IMR-90 (cell line): ENCODE results near the gene DPYD. TPM values are rescaled to one million over a fixed set of nuclear protein-coding genes. Genes with fewer than 3 reads are reported as not detected.

Experiments
- ATAC-seq: fragments of 200-7000 bp; cut with Tn5 transposase; 2 replicates; pipeline ENCODE4 v1.9.1; 2020; ENCODE audit warnings: low read depth, mild to moderate bottlenecking, moderate library complexity
- BruUV-seq: library from RNA; stranded (reverse); fragments of 400-500 nt; replicated peaks from 2 replicates; lab custom pipeline; 2021; lab: Mats Ljungman, UMichigan
- CTCF ChIA-PET: fragments of 300-600 bp; formaldehyde crosslinking; extraction: SDS; loops from one replicate; lab custom pipeline; 2021; ENCODE audit warnings: antibody characterized with exemption; lab: Yijun Ruan, JAX
- POLR2A ChIA-PET: fragments of 300-600 bp; sonication (Branson Sonifier 250); formaldehyde crosslinking; loops from one replicate; lab custom pipeline; 2022; ENCODE audit warnings: antibody characterized with exemption; ENCODE audit not compliant: unreplicated experiment; lab: Charles Lee
- DNase-seq: peaks from one replicate; pipeline ENCODE4 v3.0.0; 2013
- H2AFZ ChIP-seq: replicated peaks from 2 replicates; pipeline ENCODE3; 2013; ENCODE audit warnings: low read length, mild to moderate bottlenecking; ENCODE audit not compliant: poor library complexity
- H2AK5ac ChIP-seq: 2 replicates; pipeline ENCODE4 v1.6.1; 2013; ENCODE audit warnings: low read depth, low read length, inconsistent platforms
- H2AK9ac ChIP-seq: replicated peaks from 2 replicates; pipeline ENCODE3; 2013; ENCODE audit warnings: mild to moderate bottlenecking, low read depth, low read length, moderate library complexity; ENCODE audit not compliant: poor library complexity
- H2BK120ac ChIP-seq: 2 replicates; pipeline ENCODE4 v1.6.1; 2013; ENCODE audit warnings: low read depth, low read length, inconsistent platforms
- H2BK15ac ChIP-seq: 3 replicates; pipeline ENCODE4 v1.6.1; 2013; ENCODE audit warnings: low read depth, low read length, inconsistent platforms
- H2BK20ac ChIP-seq: 2 replicates; pipeline ENCODE4 v1.6.1; 2013; ENCODE audit warnings: low read depth, mild to moderate bottlenecking, inconsistent platforms, low read length, moderate library complexity
- H2BK5ac ChIP-seq: 2 replicates; pipeline ENCODE4 v1.6.1; 2013; ENCODE audit warnings: mild to moderate bottlenecking, low read depth, low read length, inconsistent platforms; ENCODE audit not compliant: poor library complexity, severe bottlenecking
- H3K14ac ChIP-seq: replicated peaks from 2 replicates; pipeline ENCODE4 v1.6.1; 2013; ENCODE audit warnings: low read depth, low read length, inconsistent platforms
- H3K18ac ChIP-seq: 2 replicates; pipeline ENCODE4 v1.6.1; 2013; ENCODE audit warnings: low read depth, low read length, control low read depth
- H3K23ac ChIP-seq: 2 replicates; pipeline ENCODE4 v1.6.1; 2013; ENCODE audit warnings: low read depth, low read length, inconsistent platforms
- H3K27ac ChIP-seq: 2 replicates; pipeline ENCODE4 v1.5.1; 2013; ENCODE audit warnings: mild to moderate bottlenecking, control low read depth, low read length; ENCODE audit not compliant: insufficient read depth
- H3K27me3 ChIP-seq: 2 replicates; pipeline ENCODE4 v1.6.1; 2013; ENCODE audit warnings: low read length; ENCODE audit not compliant: control insufficient read depth, insufficient read depth
- H3K36me3 ChIP-seq: 2 replicates; pipeline ENCODE4 v1.6.1; 2013; ENCODE audit warnings: low read length, mixed read lengths; ENCODE audit not compliant: control insufficient read depth, insufficient read depth
- H3K4ac ChIP-seq: 2 replicates; pipeline ENCODE4 v1.6.1; 2013; ENCODE audit warnings: low read depth, low read length, inconsistent platforms
- H3K4me1 ChIP-seq: 2 replicates; pipeline ENCODE4 v1.6.1; 2013; ENCODE audit warnings: low read length, mixed read lengths; ENCODE audit not compliant: control insufficient read depth, insufficient read depth
- H3K4me2 ChIP-seq: 2 replicates; pipeline ENCODE4 v1.6.1; 2013; ENCODE audit warnings: low read depth, mild to moderate bottlenecking, control low read depth, low read length, moderate library complexity
- H3K4me3 ChIP-seq: 2 replicates; pipeline ENCODE4 v1.5.1; 2013; ENCODE audit warnings: low read depth, mild to moderate bottlenecking, control low read depth, low read length, moderate library complexity; ENCODE audit not compliant: insufficient read depth
- H3K56ac ChIP-seq: 2 replicates; pipeline ENCODE4 v1.6.1; 2013; ENCODE audit warnings: low read length, inconsistent platforms; ENCODE audit not compliant: insufficient read depth; ENCODE audit errors: extremely low read depth
- H3K79me1 ChIP-seq, 2 experiments: 2 replicates each; pipeline ENCODE4 v1.6.1; 2013; ENCODE audit warnings: low read length in 2 of 2, inconsistent platforms in 1 of 2, low read depth in 1 of 2
- H3K9ac ChIP-seq: 2 replicates; pipeline ENCODE4 v1.6.1; 2013; ENCODE audit warnings: low read depth, low read length, control low read depth
- H3K9me1 ChIP-seq: 2 replicates; pipeline ENCODE4 v1.6.1; 2013; ENCODE audit warnings: low read length, inconsistent platforms; ENCODE audit not compliant: insufficient read depth
- H3K9me3 ChIP-seq: 2 replicates; pipeline ENCODE4 v1.6.1; 2013; ENCODE audit warnings: low read length; ENCODE audit not compliant: control insufficient read depth, insufficient read depth
- H4K20me1 ChIP-seq: 2 replicates; pipeline ENCODE4 v1.6.1; 2013; ENCODE audit warnings: low read length, inconsistent platforms; ENCODE audit not compliant: insufficient read depth
- H4K5ac ChIP-seq: 2 replicates; pipeline ENCODE4 v1.6.1; 2013; ENCODE audit warnings: mild to moderate bottlenecking, low read depth, low read length, control low read depth
- H4K8ac ChIP-seq, 2 experiments: 2 replicates each; pipeline ENCODE4 v1.6.1; 2013; ENCODE audit warnings: low read depth in 2 of 2, low read length in 2 of 2, control low read depth in 1 of 2, inconsistent platforms in 1 of 2
- H4K91ac ChIP-seq: 2 replicates; pipeline ENCODE4 v1.6.1; 2013; ENCODE audit warnings: low read depth, low read length, inconsistent platforms; ENCODE audit not compliant: insufficient read depth
- BHLHE40 ChIP-seq: fragments of 150-350 bp; IDR thresholded peaks from 2 replicates; pipeline ENCODE4 v1.6.1; 2016; ENCODE audit warnings: mild to moderate bottlenecking, low read depth, low read length
- CEBPB ChIP-seq: IDR thresholded peaks from 2 replicates; pipeline ENCODE4 v1.6.1; 2012; ENCODE audit warnings: low read depth, low read length, improper control_type of control experiment
- CHD1 ChIP-seq: IDR thresholded peaks from 2 replicates; pipeline ENCODE4 v1.6.1; 2012; ENCODE audit warnings: low read depth, low read length, improper control_type of control experiment
- ELK1 ChIP-seq: fragments of 150-350 bp; IDR thresholded peaks from 2 replicates; pipeline ENCODE4 v1.6.1; 2016; ENCODE audit warnings: low read depth, mild to moderate bottlenecking, low read length, moderate library complexity, borderline replicate concordance
- FOS ChIP-seq: fragments of 150-350 bp; IDR thresholded peaks from 2 replicates; pipeline ENCODE4 v1.6.1; 2016; ENCODE audit warnings: low read depth, low read length
- MAZ ChIP-seq: IDR thresholded peaks from 2 replicates; pipeline ENCODE4 v1.6.1; 2012; ENCODE audit warnings: low read depth, mild to moderate bottlenecking, low read length, improper control_type of control experiment, moderate library complexity, borderline replicate concordance
- MXI1 ChIP-seq: IDR thresholded peaks from 2 replicates; pipeline ENCODE4 v1.6.1; 2012; ENCODE audit warnings: low read depth, mild to moderate bottlenecking, low read length, moderate library complexity, borderline replicate concordance
- NFE2L2 ChIP-seq: fragments of 150-350 bp; IDR thresholded peaks from 2 replicates; pipeline ENCODE4 v1.6.1; 2016; ENCODE audit warnings: low read depth, mild to moderate bottlenecking, low read length
- RAD21 ChIP-seq: IDR thresholded peaks from 2 replicates; pipeline ENCODE4 v1.6.1; 2012; ENCODE audit warnings: low read length, improper control_type of control experiment
- RCOR1 ChIP-seq: IDR thresholded peaks from 2 replicates; pipeline ENCODE4 v1.6.1; 2012; ENCODE audit warnings: mild to moderate bottlenecking, low read length, improper control_type of control experiment; ENCODE audit not compliant: insufficient replicate concordance
- RFX5 ChIP-seq: IDR thresholded peaks from 2 replicates; pipeline ENCODE4 v1.8.0; 2012; ENCODE audit warnings: low read depth, mild to moderate bottlenecking, low read length, moderate library complexity
- SMC3 ChIP-seq: fragments of 150-350 bp; IDR thresholded peaks from 2 replicates; pipeline ENCODE4 v1.6.1; 2016; ENCODE audit warnings: low read depth, mild to moderate bottlenecking, antibody characterized with exemption, low read length, moderate library complexity
- WGBS, 2 experiments: methylation state at CpG; one replicate each; pipeline versions ENCODE4 v1.1.5 to v1.1.7; 2013; ENCODE audit warnings: missing lambda C conversion rate in 2 of 2; ENCODE audit not compliant: insufficient read length in 1 of 2; ENCODE audit errors: extremely low coverage in 2 of 2; 5-methylcytosine and 5-hydroxymethylcytosine counted together
- dilution Hi-C: fragments of 300-500 bp; cut with HindIII; formaldehyde crosslinking; loops from one replicate; pipeline ENCODE4 v1.14.3; 2018; ENCODE audit warnings: low sequenced_read_pairs; ENCODE audit not compliant: unreplicated experiment
- in situ Hi-C: fragments of 300-500 bp; cut with MboI; formaldehyde crosslinking; loops from 3 replicates; pipeline ENCODE4 v1.14.3; 2019; ENCODE audit warnings: low sequenced_read_pairs, inconsistent platforms, mixed read lengths
- intact Hi-C: fragments of 100-400 bp; cut with micrococcal nuclease; formaldehyde crosslinking; loops from 2 replicates; pipeline ENCODE4 v1.10.0; 2022
- polyA plus RNA-seq, 3 experiments: library from polyadenylated mRNA; depleted of rRNA; stranded (reverse); fragments of >200 nt; gene quantifications; 2 replicates each; pipeline ENCODE4 v1.2.3, GENCODE V29; 2012; ENCODE audit warnings: low replicate concordance in 1 of 3
- total RNA-seq: library from RNA; depleted of rRNA; stranded (reverse); fragments of >200 nt; gene quantifications from 2 replicates; pipeline ENCODE4 v1.2.3, GENCODE V29; 2012

DPYD gene
- total and polyA plus RNA-seq, 2 of the 4 experiments (the other 2 are of a cell fraction): 9.3 to 47.3 TPM

DNA sequence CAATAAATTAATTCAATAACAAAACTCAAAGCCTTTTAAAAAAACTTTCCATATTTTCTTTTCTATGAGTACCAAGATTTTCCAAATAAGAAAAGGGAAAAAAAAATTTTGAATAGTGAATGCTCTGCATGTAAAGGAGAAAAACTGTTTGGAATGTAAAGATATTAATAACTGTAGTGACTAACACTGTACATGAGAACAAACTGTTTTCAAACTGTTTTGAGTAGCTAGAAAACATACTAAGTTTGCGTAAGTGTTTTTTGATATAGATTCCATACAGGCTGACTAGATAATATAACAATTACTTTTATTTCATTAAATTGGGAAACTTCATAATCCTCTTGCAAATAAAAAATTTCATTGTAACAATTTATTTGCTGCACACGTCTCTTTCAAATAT lies 150.5 kb downstream of the DPYD start:
- H2AK5ac ChIP-seq: no peak overlapping the region
- POLR2A ChIA-PET: no interaction called here
- H4K8ac ChIP-seq: no peak overlapping the region
- no peak for TF ChIP-seq FOS
- no peak for TF ChIP-seq MXI1
- TF ChIP-seq BHLHE40: no peak
- no peak for TF ChIP-seq ELK1
- TF ChIP-seq MAZ: no peak
- no peak for TF ChIP-seq CEBPB
- TF ChIP-seq SMC3: no peak
- no peak for TF ChIP-seq RCOR1
- no peak for TF ChIP-seq NFE2L2
- no peak for TF ChIP-seq RFX5
- no peak for TF ChIP-seq RAD21
- no peak for TF ChIP-seq CHD1
- no peak overlapping the region for H3K4me2 ChIP-seq
- H2BK20ac ChIP-seq: no peak overlapping the region
- no peak overlapping the region for H3K27ac ChIP-seq
- H4K91ac ChIP-seq: no peak overlapping the region
- no peaks in the 10 kb centered on the region for H4K20me1 ChIP-seq
- H2AK9ac ChIP-seq: no peak overlapping the region
- H3K9ac ChIP-seq: no peak overlapping the region
- peaks cover 6% of the 10 kb centered on the region for H3K9me3 ChIP-seq
- H3K36me3 ChIP-seq: no peaks in the 10 kb centered on the region
- WGBS, 2 experiments: 100% methylated on average over 1 of the region's 2 CpGs; no CpG with 5 or more reads in 1 of the 2 experiments
- H2AFZ ChIP-seq: no peak overlapping the region
- H3K4ac ChIP-seq: no peak overlapping the region
- no peak for ATAC-seq
- H3K56ac ChIP-seq: no peak overlapping the region
- no peaks in the 10 kb centered on the region for H3K9me1 ChIP-seq
- intact Hi-C loops: no loop called here
- dilution Hi-C loops: no loop called here
- no peaks in the 10 kb centered on the region; the same call in 1 of the 2 replicates for H3K4me1 ChIP-seq
- H3K79me1 ChIP-seq: no peaks in the 10 kb centered on the region
- CTCF ChIA-PET: no interaction called here
- DNase-seq: no peak
- H3K14ac ChIP-seq: no peak overlapping the region
- H2BK15ac ChIP-seq: no peak overlapping the region
- H2BK120ac ChIP-seq: no peak overlapping the region
- in situ Hi-C loops: no loop called here
- no peak overlapping the region for H4K5ac ChIP-seq
- H3K18ac ChIP-seq: no peak overlapping the region
- H3K23ac ChIP-seq: no peak overlapping the region
- H3K27me3 ChIP-seq: no peaks in the 10 kb centered on the region
- BruUV-seq: no TSS peak
- H3K4me3 ChIP-seq: no peak overlapping the region
- no peak overlapping the region for H2BK5ac ChIP-seq
